Skeletal muscle satellite cell (primary cell): ENCODE results near the gene VPS13A. TPM values are rescaled to one million over a fixed set of nuclear protein-coding genes. Genes with fewer than 3 reads are reported as not detected.

ENCODE experiments used
- H3K27me3 ChIP-seq: 2 replicates; pipeline ENCODE4 v1.7.0; 2013; ENCODE audit warnings: low read length; ENCODE audit not compliant: control insufficient read depth, insufficient read depth
- H3K36me3 ChIP-seq: 2 replicates; pipeline ENCODE4 v1.7.0; 2013; ENCODE audit warnings: mild to moderate bottlenecking, control low read depth, low read length; ENCODE audit not compliant: insufficient read depth
- H3K4me1 ChIP-seq: 2 replicates; pipeline ENCODE4 v1.7.0; 2013; ENCODE audit warnings: low read length; ENCODE audit not compliant: control insufficient read depth, insufficient read depth
- H3K4me2 ChIP-seq: 2 replicates; pipeline ENCODE4 v1.7.0; 2013; ENCODE audit warnings: mild to moderate bottlenecking, low read length
- H3K4me3 ChIP-seq: 2 replicates; pipeline ENCODE4 v1.7.0; 2013; ENCODE audit warnings: low read length
- H3K9ac ChIP-seq: 2 replicates; pipeline ENCODE4 v1.7.0; 2013; ENCODE audit warnings: mild to moderate bottlenecking, low read depth, low read length, moderate library complexity
- H3K9me3 ChIP-seq: replicated peaks from 2 replicates; pipeline ENCODE4 v1.7.0; 2013; ENCODE audit warnings: mild to moderate bottlenecking, control low read depth, low read length
- total RNA-seq: library from RNA; depleted of rRNA; stranded (reverse); fragments of >200 nt; gene quantifications from 2 replicates; pipeline ENCODE4 v1.2.3, GENCODE V29; 2012; rRNA removed

VPS13A gene
- 14.9 and 24.6 TPM in 2 replicates for total RNA-seq

- Histone ChIP-seq H3K4me3 (peak within 1 kb of the TSS; percentile 100), H3K4me1 (peaks cover 8% of the 10 kb centered on the region), H3K27me3 (peaks cover 4% of the 10 kb centered on the region), H3K4me2 (peak within 1 kb of the TSS; percentile 97), H3K36me3 (no peaks in the 10 kb centered on the region), H3K9me3 (no peaks in the 10 kb centered on the region), H3K9ac (peak within 1 kb of the TSS; percentile 84)
Measured at GRCh38 chr9:77177143-77177893, at the start of gene VPS13A. Gene VPS13A (plus strand): TSS chr9:77177534. CDS start chr9:77177705, 171 bp downstream.

- Histone ChIP-seq H3K9ac (no peak overlapping the region), H3K4me2 (no peak overlapping the region), H3K9me3 (no peaks in the 10 kb centered on the region), H3K27me3 (peaks cover 61% of the 10 kb centered on the region), H3K36me3 (no peaks in the 10 kb centered on the region), H3K4me3 (no peak overlapping the region), H3K4me1 (no peaks in the 10 kb centered on the region)
Measured at GRCh38 chr9:77128125-77128789, 49.1 kb upstream of the VPS13A start.

- Histone ChIP-seq H3K4me1 (no peaks in the 10 kb centered on the region), H3K9ac (no peak overlapping the region), H3K9me3 (no peaks in the 10 kb centered on the region), H3K4me3 (no peak overlapping the region), H3K27me3 (peaks cover 63% of the 10 kb centered on the region), H3K36me3 (no peaks in the 10 kb centered on the region), H3K4me2 (no peak overlapping the region)
Measured at GRCh38 chr9:77131399-77131798, 45.9 kb upstream of the VPS13A start.

- H3K4me3 ChIP-seq, result no peak overlapping the region
- no peak overlapping the region for H3K4me2 ChIP-seq
- no peaks in the 10 kb centered on the region for H3K9me3 ChIP-seq
- H3K27me3 ChIP-seq, result peaks cover 53% of the 10 kb centered on the region
- H3K9ac ChIP-seq, result no peak overlapping the region
- no peaks in the 10 kb centered on the region for H3K4me1 ChIP-seq
- no peaks in the 10 kb centered on the region for H3K36me3 ChIP-seq
Measured at GRCh38 chr9:77133011-77133410, 44.3 kb upstream of the VPS13A start.

- H3K4me1 ChIP-seq, result no peaks in the 10 kb centered on the region
- H3K4me3 ChIP-seq, result no peak overlapping the region
- no peak overlapping the region for H3K9ac ChIP-seq
- H3K27me3 ChIP-seq, result peaks cover 36% of the 10 kb centered on the region
- H3K36me3 ChIP-seq, result no peaks in the 10 kb centered on the region
- H3K9me3 ChIP-seq, result no peaks in the 10 kb centered on the region
- no peak overlapping the region for H3K4me2 ChIP-seq
Measured at GRCh38 chr9:77142366-77142765, 35.0 kb upstream of the VPS13A start.

- Histone ChIP-seq H3K4me1 (no peaks in the 10 kb centered on the region), H3K4me3 (no peak overlapping the region), H3K9me3 (no peaks in the 10 kb centered on the region), H3K4me2 (no peak overlapping the region), H3K27me3 (peaks cover 52% of the 10 kb centered on the region), H3K9ac (no peak overlapping the region), H3K36me3 (no peaks in the 10 kb centered on the region)
Measured at GRCh38 chr9:77149879-77150278, 27.5 kb upstream of the VPS13A start.

- no peak overlapping the region for H3K4me2 ChIP-seq
- H3K36me3 ChIP-seq, result no peaks in the 10 kb centered on the region
Measured at GRCh38 chr9:77152289-77152688, 25.0 kb upstream of the VPS13A start.

GRCh38 chr9:77156646-77157371 lies 20.5 kb upstream of the VPS13A start:
- H3K9me3 ChIP-seq, result no peaks in the 10 kb centered on the region
- no peak overlapping the region for H3K9ac ChIP-seq
- peaks cover 17% of the 10 kb centered on the region for H3K4me1 ChIP-seq
- H3K4me3 ChIP-seq, result no peak overlapping the region
- H3K36me3 ChIP-seq, result no peaks in the 10 kb centered on the region
- no peak overlapping the region for H3K4me2 ChIP-seq
- H3K27me3 ChIP-seq, result peaks cover 14% of the 10 kb centered on the region

More at GRCh38 chr9:77152289-77152688, 25.0 kb upstream of the VPS13A start:
- peaks cover 2% of the 10 kb centered on the region for H3K4me1 ChIP-seq
- no peak overlapping the region for H3K9ac ChIP-seq
- H3K27me3 ChIP-seq, result peaks cover 41% of the 10 kb centered on the region
- no peak overlapping the region for H3K4me3 ChIP-seq
- no peaks in the 10 kb centered on the region for H3K9me3 ChIP-seq

- H3K4me1 ChIP-seq, result peaks cover 18% of the 10 kb centered on the region
- H3K4me3 ChIP-seq, result no peak overlapping the region
- no peak overlapping the region for H3K9ac ChIP-seq
- peak overlapping the region; percentile 63 for H3K4me2 ChIP-seq
- H3K36me3 ChIP-seq, result no peaks in the 10 kb centered on the region
- no peaks in the 10 kb centered on the region for H3K27me3 ChIP-seq
- H3K9me3 ChIP-seq, result no peaks in the 10 kb centered on the region
Measured at GRCh38 chr9:77158772-77159513, 18.4 kb upstream of the VPS13A start.

- Histone ChIP-seq H3K36me3 (no peaks in the 10 kb centered on the region), H3K9me3 (no peaks in the 10 kb centered on the region), H3K4me3 (no peak overlapping the region), H3K4me2 (no peak overlapping the region), H3K4me1 (peaks cover 21% of the 10 kb centered on the region), H3K27me3 (no peaks in the 10 kb centered on the region), H3K9ac (no peak overlapping the region)
Measured at GRCh38 chr9:77161191-77161590, 16.1 kb upstream of the VPS13A start.

GRCh38 chr9:77161966-77162365 lies 15.4 kb upstream of the VPS13A start:
- Histone ChIP-seq H3K4me3 (no peak overlapping the region), H3K36me3 (no peaks in the 10 kb centered on the region), H3K4me1 (peaks cover 19% of the 10 kb centered on the region), H3K9me3 (no peaks in the 10 kb centered on the region), H3K4me2 (no peak overlapping the region), H3K9ac (no peak overlapping the region), H3K27me3 (no peaks in the 10 kb centered on the region)
